NCI-H2029 treated with DMSO at 0.1 percent for 48 hours (cell line): ENCODE results near the gene SECTM1.

ENCODE experiments used
- DNase-seq: peaks from one replicate; lab custom pipeline; 2025; lab: John Stamatoyannopoulos, UW

The SECTM1 gene

DNA sequence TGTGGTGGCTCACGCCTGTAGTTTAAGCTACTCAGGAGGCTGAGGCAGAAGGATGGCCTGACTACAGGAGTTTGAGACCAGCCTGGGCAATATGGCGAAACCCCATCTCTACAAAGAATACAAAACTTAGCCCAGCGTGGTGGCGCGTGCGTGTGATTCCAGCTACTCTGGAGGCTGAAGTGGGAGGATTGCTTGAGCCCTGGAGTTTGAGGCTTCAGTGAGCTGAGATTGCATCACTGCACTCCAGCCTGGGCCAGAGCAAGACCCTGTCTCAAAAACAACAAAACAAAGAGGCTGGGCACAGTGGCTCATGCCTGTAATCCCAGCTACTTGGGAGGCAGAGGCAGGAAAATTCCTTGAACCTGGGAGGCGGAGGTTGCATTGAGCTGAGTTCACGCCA, 53.0 kb downstream of the SECTM1 start:
- DNase-seq, result no peak

DNA sequence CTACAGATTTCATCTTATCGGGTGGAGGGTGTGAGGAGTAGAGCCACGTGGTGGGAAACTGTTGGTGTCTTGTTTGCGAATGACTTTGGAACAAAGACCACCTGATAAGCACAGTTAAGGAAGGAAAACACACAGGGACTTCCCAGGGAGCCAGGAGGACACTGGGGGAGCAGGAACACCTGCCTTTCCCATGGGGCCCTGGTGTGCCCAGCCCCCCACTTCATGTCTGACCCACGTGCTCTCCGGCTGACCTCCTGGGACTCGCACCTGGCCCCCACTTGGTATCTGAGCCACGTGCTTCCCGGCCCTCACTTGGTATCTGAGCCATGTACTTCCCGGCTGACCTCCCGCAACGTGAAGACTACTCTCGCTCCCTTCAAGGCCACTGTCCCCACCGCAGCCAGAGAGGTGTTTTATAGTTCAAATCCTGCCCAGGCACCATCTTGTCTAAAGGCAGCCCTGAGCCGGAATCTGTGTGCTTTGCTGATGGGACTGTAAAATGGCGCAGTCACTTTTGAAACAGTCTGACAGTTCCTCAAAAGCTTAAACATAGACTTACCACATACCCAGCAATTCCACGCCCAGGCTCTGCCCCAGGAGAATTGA, 54.7 kb downstream of the SECTM1 start:
- no peak for DNase-seq

DNA sequence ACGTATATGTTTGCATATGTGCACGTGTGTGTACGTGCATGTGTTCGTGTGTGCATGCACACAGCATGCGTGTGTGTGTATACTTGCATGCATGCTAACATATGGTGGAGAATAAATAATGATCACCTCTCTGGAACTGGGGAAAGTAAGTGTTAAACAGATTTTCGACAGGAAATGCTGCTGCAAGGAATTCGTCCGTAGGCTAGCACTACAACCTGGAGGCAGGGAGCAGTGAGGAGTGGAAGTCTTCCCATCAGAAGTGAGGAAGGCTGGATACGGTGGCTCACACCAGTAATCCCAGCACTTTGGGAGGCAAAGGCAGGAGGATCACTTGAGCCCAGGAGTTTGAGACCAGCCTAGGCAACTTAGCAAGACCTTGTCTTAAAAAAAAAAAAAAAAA, 55.3 kb downstream of the SECTM1 start:
- no peak for DNase-seq

DNA sequence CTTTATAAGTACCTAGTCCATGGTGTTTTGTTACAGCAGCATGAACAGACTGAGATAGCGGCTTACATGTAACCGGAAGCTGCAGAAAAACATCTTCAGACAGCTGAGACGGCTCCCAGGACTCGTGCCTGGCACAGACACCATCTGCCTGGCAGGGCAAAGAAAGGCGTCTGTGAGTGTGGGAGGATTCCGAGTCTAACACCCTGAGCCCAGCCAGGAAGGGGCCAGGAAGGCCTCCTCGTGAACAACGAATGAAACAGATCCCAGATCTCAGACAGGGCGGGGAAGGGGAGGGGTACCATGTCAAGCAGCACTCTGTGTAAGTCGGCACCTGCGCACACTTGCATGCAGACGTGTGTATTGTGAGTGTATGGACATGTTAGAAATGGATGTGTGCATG, 55.7 kb downstream of the SECTM1 start:
- no peak for DNase-seq

DNA sequence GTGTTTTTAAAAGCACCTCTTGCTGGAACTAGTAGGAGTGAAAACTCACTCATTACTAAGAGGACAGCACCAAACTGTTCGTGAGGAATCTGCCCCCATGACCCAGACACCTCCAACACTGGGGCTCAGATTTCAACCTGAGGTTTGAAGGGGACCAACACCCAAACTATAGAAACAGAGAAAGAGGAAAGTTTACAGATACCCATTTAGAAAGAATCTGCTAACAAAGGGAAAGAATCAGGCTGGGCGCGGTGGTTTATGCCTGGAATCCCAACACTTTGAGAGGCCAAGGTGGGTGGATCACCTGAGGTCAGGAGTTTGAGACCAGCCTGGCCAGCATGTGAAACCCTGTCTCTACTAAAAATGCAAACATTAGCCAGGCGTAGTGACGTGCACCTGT, 56.6 kb downstream of the SECTM1 start:
- DNase-seq, result no peak

DNA sequence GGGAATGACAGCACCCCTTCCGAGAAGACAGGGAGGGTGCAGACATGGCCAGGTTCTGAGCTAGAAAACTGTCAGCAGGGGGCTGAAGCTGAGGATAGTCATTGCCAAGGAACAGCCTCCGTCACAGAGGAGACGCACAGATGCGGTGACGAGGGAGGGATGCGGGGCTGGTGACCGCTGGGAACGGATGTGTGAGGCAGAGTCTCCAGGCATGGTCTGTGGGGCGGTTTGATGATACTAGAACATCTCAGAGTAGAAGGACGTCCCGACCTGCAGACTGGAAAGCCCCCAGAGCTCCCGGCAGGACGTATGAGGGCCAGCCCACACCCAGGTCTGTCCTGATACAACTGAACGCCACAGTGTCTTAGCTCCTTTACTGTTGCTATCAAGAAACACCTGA, 58.2 kb downstream of the SECTM1 start:
- no peak for DNase-seq

DNA sequence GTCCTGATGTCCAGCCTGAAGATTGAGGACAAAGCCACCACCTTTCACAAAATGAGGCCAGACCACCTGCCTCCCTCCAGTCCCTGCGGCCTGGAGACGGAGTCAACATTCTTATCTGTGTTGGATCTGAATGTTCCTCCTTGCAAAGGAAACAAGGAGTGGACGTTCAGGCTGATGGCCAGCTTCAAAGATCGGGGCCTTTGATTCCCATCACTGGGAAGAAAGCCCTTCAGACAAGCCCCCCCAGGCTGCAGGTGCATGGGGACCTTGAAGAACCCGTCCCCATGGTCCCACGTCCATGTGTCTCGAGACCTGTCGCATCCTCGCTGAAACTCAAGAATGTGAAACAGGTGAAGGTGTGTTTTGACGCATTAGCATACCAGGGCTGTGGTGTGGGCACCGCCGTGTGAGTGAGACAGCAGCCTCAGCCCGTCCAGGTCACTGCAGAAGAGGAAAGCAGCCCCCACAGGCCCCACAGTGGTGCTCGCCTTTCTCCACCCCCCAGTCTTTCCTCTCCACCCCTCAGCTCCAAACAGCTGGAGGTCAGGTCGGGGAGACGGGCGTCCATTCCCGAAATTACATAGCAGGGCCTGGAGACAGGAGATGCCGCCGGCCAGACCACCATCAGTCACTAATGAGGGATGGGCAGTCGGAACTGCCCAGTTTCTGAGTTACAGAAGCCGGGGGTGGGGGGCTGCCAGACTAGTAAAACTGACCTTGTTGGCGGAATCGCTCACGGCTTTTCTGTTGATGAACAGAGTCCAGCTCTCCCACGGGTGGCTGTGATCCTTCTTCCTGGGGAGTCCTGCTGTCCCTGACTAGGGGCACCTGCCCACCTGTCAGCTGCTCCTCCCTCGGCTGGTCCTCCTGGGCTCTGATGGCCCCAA, 59.2 kb downstream of the SECTM1 start:
- DNase-seq, result no peak

DNA sequence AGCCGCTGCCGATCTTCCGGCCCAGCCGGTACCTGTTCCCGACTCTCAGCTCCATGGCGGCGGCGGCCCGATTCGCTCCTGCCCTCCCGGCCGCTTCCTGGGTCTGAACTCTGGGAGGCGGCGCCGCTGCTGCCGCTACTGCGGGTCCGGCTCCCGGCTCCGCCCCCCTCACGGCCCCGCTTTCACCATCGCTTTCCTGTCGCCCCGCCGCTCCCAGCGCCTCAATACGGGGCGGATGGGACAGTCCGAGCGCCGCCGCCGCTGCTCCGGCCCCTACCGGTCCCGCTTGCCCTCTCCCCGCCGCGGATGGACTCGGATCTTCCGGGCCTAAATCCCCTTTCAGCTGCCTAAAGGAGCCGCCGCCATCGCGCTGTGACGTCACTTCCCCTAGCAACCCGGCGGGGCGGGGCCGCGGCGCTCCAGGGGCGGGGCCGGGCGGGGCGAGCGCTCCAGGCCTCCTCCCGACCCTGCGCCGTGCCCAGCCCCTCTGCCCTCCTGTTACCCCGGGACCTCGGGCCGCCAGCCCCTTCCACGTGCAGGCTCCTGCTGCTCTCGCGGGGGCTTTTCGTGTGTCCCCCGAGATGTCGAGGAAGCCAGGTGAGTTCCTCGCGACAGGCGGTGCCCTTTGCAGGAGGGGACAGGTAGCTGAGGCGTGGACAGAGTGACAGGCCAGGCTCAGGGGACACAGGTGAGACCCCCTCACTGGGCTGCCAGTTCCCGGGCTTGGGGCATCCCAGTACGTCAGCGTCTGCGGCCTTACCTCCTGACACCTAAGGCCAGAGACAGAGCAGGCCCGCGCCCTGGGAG, 60.0 kb downstream of the SECTM1 start, which contains the start of gene CSNK1D:
Gene CSNK1D, minus strand, starts transcription at position 374 of the 807 bp plus-strand sequence. Its CDS starts 319 bp downstream, at position 55.
- peak; percentile 52 for DNase-seq

DNA sequence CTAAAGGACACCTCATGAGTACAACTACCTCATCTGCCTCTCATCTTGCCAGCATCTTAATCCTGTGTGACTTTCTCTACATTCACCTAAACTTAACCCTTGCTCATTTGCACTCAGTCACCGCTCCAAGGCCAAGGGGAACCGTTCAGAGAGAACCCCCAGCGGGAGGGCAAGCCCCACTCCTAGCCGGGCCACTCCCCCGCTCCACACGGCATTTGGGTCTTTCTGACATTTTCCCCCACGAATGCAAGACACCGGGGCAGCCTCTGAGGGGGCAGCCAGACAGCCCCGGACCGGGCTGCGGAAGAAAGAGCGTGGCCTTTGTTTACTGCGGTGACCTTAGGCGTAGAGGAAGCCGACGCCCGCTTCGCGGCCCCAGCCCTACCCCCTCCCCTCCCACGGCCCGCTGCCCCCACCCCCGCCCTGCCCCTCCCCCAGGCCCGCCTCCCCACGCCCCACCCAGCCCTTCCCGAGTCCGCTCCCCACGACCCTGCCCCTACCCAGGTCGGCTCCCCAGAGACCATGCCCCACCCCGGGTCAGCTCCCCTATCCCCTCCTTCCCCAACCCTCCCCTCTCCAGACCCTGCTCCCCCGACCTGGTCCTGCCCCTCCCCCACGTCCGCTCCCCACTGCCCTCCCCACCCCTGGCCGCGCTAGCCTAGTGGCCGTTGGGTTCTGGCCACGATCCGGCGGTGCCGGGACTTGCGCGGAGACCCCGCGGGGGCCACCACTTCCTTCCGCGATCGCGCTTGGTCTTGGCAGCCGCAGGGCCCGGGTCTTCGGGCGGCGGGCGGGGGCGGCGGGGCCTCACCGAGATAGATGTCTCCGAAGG, 60.9 kb downstream of the SECTM1 start:
- DNase-seq, result no peak

DNA sequence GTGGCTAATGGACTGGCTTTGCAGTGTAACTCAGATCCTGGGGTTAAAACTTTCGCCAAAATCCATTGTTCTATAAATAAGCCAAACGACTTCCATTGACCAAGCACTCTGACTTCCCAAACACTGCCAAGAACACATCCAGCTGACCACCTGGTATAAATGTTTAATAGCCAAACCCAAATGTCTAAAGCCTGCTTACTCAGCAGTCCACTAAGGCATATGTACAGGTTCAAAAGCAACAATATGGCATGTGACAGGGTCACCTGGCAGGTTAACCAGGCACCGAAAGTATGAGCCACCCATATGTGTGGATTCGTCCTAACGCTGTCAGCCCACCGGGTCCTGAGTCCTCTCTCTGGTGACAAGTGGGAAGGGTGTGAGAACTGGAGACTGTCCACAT, 62.2 kb downstream of the SECTM1 start:
- DNase-seq, result no peak
